GM18519 (cell line): ENCODE results near the gene KCNJ18.
"Not testable (repeated sequence)": the region's sequence is repeated elsewhere in the genome, so short reads cannot be mapped to it uniquely, and the experiment has no call there.

Source experiments
- ATAC-seq: cut with Tn5 transposase; IDR thresholded peaks from one replicate; pipeline ENCODE4 v1.9.1; 2021; ENCODE audit warnings: mild to moderate bottlenecking, moderate library complexity; ENCODE audit not compliant: unreplicated experiment, low FRiP score

Gene KCNJ18

GRCh38 chr17:21702029-21702428, 9.7 kb downstream of the KCNJ18 start:
- ATAC-seq: not testable (repeated sequence)

GRCh38 chr17:21702521-21702920, 10.2 kb downstream of the KCNJ18 start:
- not testable (repeated sequence) for ATAC-seq

- ATAC-seq: not testable (repeated sequence)
These were observed 10.8 kb downstream of the KCNJ18 start for GRCh38 chr17:21702940-21703640.

GRCh38 chr17:21703891-21704872, 11.9 kb downstream of the KCNJ18 start:
- not testable (repeated sequence) for ATAC-seq

- no peak for ATAC-seq
These were observed 12.8 kb downstream of the KCNJ18 start for GRCh38 chr17:21705021-21705601.

GRCh38 chr17:21705746-21706145, 13.4 kb downstream of the KCNJ18 start:
- ATAC-seq: not testable (repeated sequence)

- ATAC-seq: not testable (repeated sequence)
These were observed 14.2 kb downstream of the KCNJ18 start for GRCh38 chr17:21706546-21706945.

- ATAC-seq: not testable (repeated sequence)
These were observed 14.8 kb downstream of the KCNJ18 start for GRCh38 chr17:21707131-21707530.

- not testable (repeated sequence) for ATAC-seq
These were observed 15.6 kb downstream of the KCNJ18 start for GRCh38 chr17:21707711-21708611.

- ATAC-seq: not testable (repeated sequence)
These were observed 16.6 kb downstream of the KCNJ18 start for GRCh38 chr17:21708612-21709535.

- ATAC-seq: not testable (repeated sequence)
These were observed 17.7 kb downstream of the KCNJ18 start for GRCh38 chr17:21709994-21710393.

- ATAC-seq: not testable (repeated sequence)
These were observed 18.2 kb downstream of the KCNJ18 start for GRCh38 chr17:21710486-21710885.

- ATAC-seq: no peak
These were observed 18.9 kb downstream of the KCNJ18 start for GRCh38 chr17:21711182-21711581.

- ATAC-seq: not testable (repeated sequence)
These were observed 20.7 kb downstream of the KCNJ18 start for GRCh38 chr17:21713020-21713419.

GRCh38 chr17:21713631-21714030, 21.3 kb downstream of the KCNJ18 start:
- not testable (repeated sequence) for ATAC-seq

GRCh38 chr17:21714676-21715075, 22.4 kb downstream of the KCNJ18 start:
- ATAC-seq: not testable (repeated sequence)

GRCh38 chr17:21715877-21716276, 23.6 kb downstream of the KCNJ18 start:
- not testable (repeated sequence) for ATAC-seq

- ATAC-seq: not testable (repeated sequence)
These were observed 26.6 kb downstream of the KCNJ18 start for GRCh38 chr17:21718971-21719370.
